Endothelial cell of umbilical vein (primary cell): ENCODE measurements around the gene CTNND2.

Source experiments
- EZH2 ChIP-seq: IDR thresholded peaks from 2 replicates; pipeline ENCODE4 v1.6.1; 2012; ENCODE audit warnings: borderline replicate concordance, low read depth, mild to moderate bottlenecking, moderate library complexity, low read length, inconsistent platforms; ENCODE audit not compliant: severe bottlenecking
- FOS ChIP-seq: IDR thresholded peaks from 2 replicates; pipeline ENCODE4 v1.6.1; 2011; ENCODE audit warnings: mild to moderate bottlenecking, low read length, moderate library complexity, borderline replicate concordance; ENCODE audit not compliant: insufficient read depth
- MYC ChIP-seq: IDR thresholded peaks from one replicate; pipeline ENCODE4 v1.6.1; 2011; ENCODE audit warnings: mild to moderate bottlenecking, low read depth, low read length
- POLR2A ChIP-seq: IDR thresholded peaks from 2 replicates; pipeline ENCODE4 v1.6.1; 2012; ENCODE audit warnings: low read depth, mild to moderate bottlenecking, control low read depth, low read length
- POLR2AphosphoS5 ChIP-seq: IDR thresholded peaks from 2 replicates; pipeline ENCODE4 v1.6.1; 2012; ENCODE audit warnings: low read depth, mild to moderate bottlenecking, control low read depth, low read length, moderate library complexity; ENCODE audit not compliant: insufficient read depth
- TF ChIP-seq, protein P1 (sequence below), 2 donors: IDR thresholded peaks; 1 replicate in 1 of 2; 2 replicates in 1 of 2; pipeline ENCODE4 v1.5.1; 2011; ENCODE audit warnings: low read length in 2 of 2, mild to moderate bottlenecking in 2 of 2, moderate library complexity in 2 of 2, control low read depth in 1 of 2, inconsistent platforms in 1 of 2, low read depth in 1 of 2; ENCODE audit not compliant: insufficient read depth in 1 of 2; ENCODE audit errors: extremely low read depth in 1 of 2
- TF ChIP-seq, protein P2 (sequence below): IDR thresholded peaks from 2 replicates; pipeline ENCODE4 v1.6.1; 2011; ENCODE audit not compliant: insufficient read depth, insufficient read length

DNA sequence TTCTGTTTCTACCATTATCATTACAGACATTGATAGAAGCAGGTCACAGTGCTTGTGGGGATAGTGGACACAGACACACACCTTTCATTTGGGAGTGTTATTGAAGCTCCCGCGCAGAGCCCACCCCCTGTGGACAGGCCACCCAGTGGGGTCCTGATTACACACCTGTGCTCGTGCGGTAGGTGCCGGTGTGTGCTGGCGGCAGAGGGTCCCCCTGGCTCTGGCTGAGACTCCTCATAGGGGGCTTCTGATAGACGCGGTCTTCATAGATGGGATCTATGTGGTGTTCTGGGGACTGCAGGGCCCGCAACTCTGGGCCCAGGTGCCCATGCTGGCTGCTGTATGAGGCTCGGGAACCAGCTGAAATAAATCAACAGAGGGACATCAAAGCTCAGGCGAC, 539.7 kb downstream of the CTNND2 start:
- TF ChIP-seq, protein P1, sequence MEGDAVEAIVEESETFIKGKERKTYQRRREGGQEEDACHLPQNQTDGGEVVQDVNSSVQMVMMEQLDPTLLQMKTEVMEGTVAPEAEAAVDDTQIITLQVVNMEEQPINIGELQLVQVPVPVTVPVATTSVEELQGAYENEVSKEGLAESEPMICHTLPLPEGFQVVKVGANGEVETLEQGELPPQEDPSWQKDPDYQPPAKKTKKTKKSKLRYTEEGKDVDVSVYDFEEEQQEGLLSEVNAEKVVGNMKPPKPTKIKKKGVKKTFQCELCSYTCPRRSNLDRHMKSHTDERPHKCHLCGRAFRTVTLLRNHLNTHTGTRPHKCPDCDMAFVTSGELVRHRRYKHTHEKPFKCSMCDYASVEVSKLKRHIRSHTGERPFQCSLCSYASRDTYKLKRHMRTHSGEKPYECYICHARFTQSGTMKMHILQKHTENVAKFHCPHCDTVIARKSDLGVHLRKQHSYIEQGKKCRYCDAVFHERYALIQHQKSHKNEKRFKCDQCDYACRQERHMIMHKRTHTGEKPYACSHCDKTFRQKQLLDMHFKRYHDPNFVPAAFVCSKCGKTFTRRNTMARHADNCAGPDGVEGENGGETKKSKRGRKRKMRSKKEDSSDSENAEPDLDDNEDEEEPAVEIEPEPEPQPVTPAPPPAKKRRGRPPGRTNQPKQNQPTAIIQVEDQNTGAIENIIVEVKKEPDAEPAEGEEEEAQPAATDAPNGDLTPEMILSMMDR (IDR thresholded peaks at IDR 0.05; ENCODE audit: extremely low read depth in 1 of 2, insufficient read depth in 1 of 2, low read depth in 1 of 2, low read length in 2 of 2) = no peak
- TF ChIP-seq POLR2AphosphoS5 = no peak
- no peak for TF ChIP-seq FOS
- TF ChIP-seq POLR2A = no peak
- TF ChIP-seq, protein P2, sequence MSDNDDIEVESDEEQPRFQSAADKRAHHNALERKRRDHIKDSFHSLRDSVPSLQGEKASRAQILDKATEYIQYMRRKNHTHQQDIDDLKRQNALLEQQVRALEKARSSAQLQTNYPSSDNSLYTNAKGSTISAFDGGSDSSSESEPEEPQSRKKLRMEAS = no peak
- no peak for TF ChIP-seq EZH2
- no peak for TF ChIP-seq MYC
